ENCODE results near the gene DLL3.

Gene DLL3

DNA sequence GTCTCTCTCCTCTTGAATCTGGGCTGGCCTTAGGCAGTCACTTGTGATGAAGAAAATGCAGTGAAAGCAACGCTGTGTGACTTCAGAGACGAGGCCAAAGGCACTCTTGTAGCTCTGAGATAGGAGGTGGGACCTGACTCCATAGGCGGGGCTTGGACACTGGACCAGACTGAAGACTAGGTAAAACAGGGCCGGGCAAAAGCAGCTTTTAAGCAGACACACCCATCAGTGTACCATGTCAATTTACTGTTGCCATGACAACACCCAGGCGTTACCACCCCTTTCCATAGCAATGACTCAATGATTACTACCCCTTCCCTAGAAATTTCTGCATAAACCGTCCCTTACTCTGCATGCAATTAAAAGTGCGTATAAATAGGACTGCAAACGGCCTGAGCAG, 47.9 kb downstream of the DLL3 start:
- in situ Hi-C loops (cut with MboI; ENCODE audit: low sequenced_read_pairs) = loop anchor here (25.0 kb wide), 1 partner anchor 434 kb away; no protein-coding TSS in a partner anchor

DNA sequence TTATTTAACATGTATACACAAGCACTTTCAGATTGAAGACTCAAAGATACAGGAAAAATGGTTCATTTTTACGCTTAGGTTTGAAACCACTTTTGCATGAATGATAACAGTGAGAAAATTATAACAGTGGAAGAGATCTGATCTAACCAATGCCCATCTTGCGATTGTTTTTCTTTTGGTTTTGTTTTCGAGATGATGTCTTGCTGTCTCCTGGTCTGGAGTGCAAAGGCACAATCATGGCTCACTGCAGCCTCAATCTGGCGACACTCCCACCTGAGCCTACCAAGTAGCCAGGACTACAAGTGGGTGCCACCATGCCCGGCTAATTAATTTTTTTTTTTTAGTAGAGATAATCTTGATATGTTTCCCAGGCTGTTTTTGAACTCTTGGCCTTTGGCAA, 51.5 kb downstream of the DLL3 start:
- in situ Hi-C loops (cut with MboI; ENCODE audit: low sequenced_read_pairs) = no loop called here

DNA sequence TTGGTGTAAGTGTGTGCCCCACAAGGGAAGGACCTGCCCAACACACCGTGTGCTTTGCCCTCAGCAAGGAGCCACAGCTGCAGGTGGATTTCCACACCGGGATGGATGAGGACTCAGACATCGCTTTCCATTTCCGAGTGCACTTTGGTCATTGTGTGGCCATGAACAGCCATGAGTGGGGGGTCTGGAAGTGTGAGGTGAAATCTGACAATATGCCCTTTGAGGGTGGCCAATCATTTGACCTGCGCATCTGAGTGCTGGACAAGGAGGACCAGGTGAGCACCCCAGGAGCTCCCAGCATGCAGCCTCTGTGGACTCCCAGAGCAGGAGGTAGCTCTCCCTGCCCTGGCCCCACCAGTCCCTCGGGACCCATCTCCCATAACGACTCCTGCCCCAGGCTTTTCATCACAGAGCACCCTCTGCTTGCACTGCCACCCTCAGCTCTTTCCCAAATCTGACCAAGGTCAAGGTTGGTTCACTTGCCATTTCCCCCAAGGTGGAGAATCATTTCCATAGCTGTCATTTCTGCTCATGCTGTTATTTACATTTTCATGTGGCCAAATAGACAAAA, 54.4 kb downstream of the DLL3 start:
- in situ Hi-C loops (cut with MboI; ENCODE audit: low sequenced_read_pairs) = no loop called here

DNA sequence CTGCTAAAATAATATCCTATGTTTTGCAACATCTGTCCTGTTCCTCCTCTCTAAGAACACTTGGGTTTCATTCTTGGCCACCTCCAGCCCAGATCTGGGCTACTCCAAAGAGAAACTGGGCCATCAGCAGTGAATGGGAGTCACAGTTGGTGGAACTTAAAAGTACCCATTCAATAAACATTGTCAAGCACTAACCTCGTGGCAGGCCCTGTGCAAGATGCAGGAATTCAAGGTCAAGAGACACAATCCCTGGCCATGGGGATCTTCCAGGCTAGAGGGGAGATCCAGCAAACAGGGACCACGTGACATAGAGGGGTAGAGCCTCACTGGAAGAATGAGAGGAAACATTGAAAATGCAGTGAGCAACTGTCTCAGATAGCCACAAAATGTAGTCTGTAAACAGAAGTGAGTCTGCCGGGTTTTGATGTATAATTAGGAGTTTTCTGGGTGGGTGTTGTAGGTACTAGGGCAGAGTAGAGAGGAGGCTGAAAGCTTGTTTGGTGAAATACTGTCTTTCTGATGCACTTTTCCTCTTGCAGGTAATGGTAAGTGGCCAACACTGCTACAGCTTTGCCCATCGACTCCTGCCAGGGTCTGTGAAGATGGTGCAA, 56.1 kb downstream of the DLL3 start:
- in situ Hi-C loops (cut with MboI; ENCODE audit: low sequenced_read_pairs) = no loop called here

DNA sequence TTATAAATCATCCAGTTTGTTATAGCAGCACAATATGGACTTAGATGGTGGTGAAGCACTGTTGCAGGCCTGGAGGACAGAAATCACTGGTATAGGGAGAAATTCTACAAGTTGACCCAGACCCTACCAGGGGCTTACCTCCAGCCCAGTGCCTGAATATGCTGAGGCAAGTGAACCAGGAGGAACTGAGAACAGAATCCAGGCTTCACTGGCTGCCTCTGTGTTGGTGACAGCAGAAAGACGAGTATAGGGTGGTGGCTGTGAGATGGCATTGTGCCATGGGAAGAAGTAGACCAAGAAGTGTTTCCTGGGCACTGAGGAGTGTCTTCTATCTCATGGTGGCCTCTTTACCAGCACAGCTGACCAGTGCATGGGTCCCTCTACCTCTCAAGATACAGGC, 57.1 kb downstream of the DLL3 start:
- in situ Hi-C loops (cut with MboI; ENCODE audit: low sequenced_read_pairs) = no loop called here

Data from HL-60/S4 treated with retinoic acid at 250 ng/mL for 4 days and 3 days (cell line).